Measurements from ENCODE around the gene MCRIP1.

Gene MCRIP1

GRCh38 chr17:81802048-81802758, 30.9 kb downstream of the MCRIP1 start:
- no peaks in the 10 kb centered on the region for H3K9me3 ChIP-seq (ENCODE audit: insufficient read depth, low read length)
- H3F3A ChIP-seq (ENCODE audit: insufficient read depth), result no peaks in the 10 kb centered on the region
- H3K79me2 ChIP-seq (ENCODE audit: insufficient read depth, low read length), result no peaks in the 10 kb centered on the region
- no peaks in the 10 kb centered on the region for H3K9me2 ChIP-seq (replicated peaks; ENCODE audit: insufficient read depth, low read length)
- H3K4me2 ChIP-seq (ENCODE audit: low read depth, low read length, poor library complexity, severe bottlenecking), result no peak overlapping the region
- no peaks in the 10 kb centered on the region for H4K20me1 ChIP-seq (ENCODE audit: low read depth, low read length)
- no peak overlapping the region for H3K9ac ChIP-seq (ENCODE audit: low read length)
- H3K36me3 ChIP-seq (ENCODE audit: low read length), result no peaks in the 10 kb centered on the region
- no peaks in the 10 kb centered on the region for H3K27me3 ChIP-seq (ENCODE audit: low read length)
- TF ChIP-seq EZH2phosphoT487 (conservative IDR thresholded peaks at IDR 0.05; ENCODE audit: low read length) (no peak), CTCF (IDR thresholded peaks at IDR 0.05; ENCODE audit: insufficient read depth, low read length, poor library complexity, severe bottlenecking) (no peak)
- H2AFZ ChIP-seq (ENCODE audit: low read depth, low read length, severe bottlenecking), result no peak overlapping the region
- H3K27ac ChIP-seq (ENCODE audit: low read depth, low read length), result no peak overlapping the region
- H3K4me3 ChIP-seq (ENCODE audit: insufficient read depth, low read length, poor library complexity, severe bottlenecking), result no peak overlapping the region

GRCh38 chr17:81801327-81801726, 31.8 kb downstream of the MCRIP1 start:
- no peaks in the 10 kb centered on the region for H3K9me3 ChIP-seq (ENCODE audit: insufficient read depth, low read length)
- no peak overlapping the region for H3K4me3 ChIP-seq (ENCODE audit: insufficient read depth, low read length, poor library complexity, severe bottlenecking)
- H3K36me3 ChIP-seq (ENCODE audit: low read length), result no peaks in the 10 kb centered on the region
- H3K4me2 ChIP-seq (ENCODE audit: low read depth, low read length, poor library complexity, severe bottlenecking), result no peak overlapping the region
- no peaks in the 10 kb centered on the region for H3K27me3 ChIP-seq (ENCODE audit: low read length)
- no peaks in the 10 kb centered on the region for H3K79me2 ChIP-seq (ENCODE audit: insufficient read depth, low read length)
- no peak for TF ChIP-seq EZH2phosphoT487 (conservative IDR thresholded peaks at IDR 0.05; ENCODE audit: low read length)
- no peak for TF ChIP-seq CTCF (IDR thresholded peaks at IDR 0.05; ENCODE audit: insufficient read depth, low read length, poor library complexity, severe bottlenecking)
- H3K9me2 ChIP-seq (replicated peaks; ENCODE audit: insufficient read depth, low read length), result no peaks in the 10 kb centered on the region
- H3K9ac ChIP-seq (ENCODE audit: low read length), result no peak overlapping the region
- no peak overlapping the region for H2AFZ ChIP-seq (ENCODE audit: low read depth, low read length, severe bottlenecking)
- no peaks in the 10 kb centered on the region for H4K20me1 ChIP-seq (ENCODE audit: low read depth, low read length)
- no peaks in the 10 kb centered on the region for H3F3A ChIP-seq (ENCODE audit: insufficient read depth)
- H3K27ac ChIP-seq (ENCODE audit: low read depth, low read length), result no peak overlapping the region

- H3K27me3 ChIP-seq (ENCODE audit: low read length), result no peaks in the 10 kb centered on the region
Measured at GRCh38 chr17:81794509-81794908, 38.6 kb downstream of the MCRIP1 start.

More at GRCh38 chr17:81794509-81794908, 38.6 kb downstream of the MCRIP1 start:
- Histone ChIP-seq H2AFZ (ENCODE audit: low read depth, low read length, severe bottlenecking) (no peak overlapping the region), H3K4me2 (ENCODE audit: low read depth, low read length, poor library complexity, severe bottlenecking) (no peak overlapping the region), H3K27ac (ENCODE audit: low read depth, low read length) (no peak overlapping the region), H3K9ac (ENCODE audit: low read length) (no peak overlapping the region), H3K9me2 (replicated peaks; ENCODE audit: insufficient read depth, low read length) (no peaks in the 10 kb centered on the region), H3F3A (ENCODE audit: insufficient read depth) (no peaks in the 10 kb centered on the region), H3K79me2 (ENCODE audit: insufficient read depth, low read length) (no peaks in the 10 kb centered on the region), H3K9me3 (ENCODE audit: insufficient read depth, low read length) (no peaks in the 10 kb centered on the region), H3K4me3 (ENCODE audit: insufficient read depth, low read length, poor library complexity, severe bottlenecking) (no peak overlapping the region), H3K36me3 (ENCODE audit: low read length) (no peaks in the 10 kb centered on the region), H4K20me1 (ENCODE audit: low read depth, low read length) (no peaks in the 10 kb centered on the region)
- TF ChIP-seq CTCF (IDR thresholded peaks at IDR 0.05; ENCODE audit: insufficient read depth, low read length, poor library complexity, severe bottlenecking), result no peak
- TF ChIP-seq EZH2phosphoT487 (conservative IDR thresholded peaks at IDR 0.05; ENCODE audit: low read length), result no peak

Measured in SU-DHL-6 (cell line).